CD14-positive monocyte (primary cell): ENCODE results near the gene AK1. TPM values are rescaled to one million over a fixed set of nuclear protein-coding genes. Genes with fewer than 3 reads are reported as not detected.
A peak's percentile ranks its signal among the peaks of the same experiment; 100 is the strongest.

Experiments used
- DNase-seq, 3 donors: peaks; one replicate each; pipeline ENCODE4 v3.0.0-alpha.2; 2011 to 2022
- H2AFZ ChIP-seq: 2 replicates; pipeline ENCODE4 v1.6.0; 2012; ENCODE audit warnings: mild to moderate bottlenecking, low read depth, low read length, inconsistent platforms; ENCODE audit not compliant: insufficient read depth, poor library complexity, severe bottlenecking
- H3K27ac ChIP-seq, 2 donors: 1 replicate in 1 of 2; 2 replicates in 1 of 2; pipeline ENCODE4 v1.5.1; 2012 to 2013; ENCODE audit warnings: low read length in 2 of 2, control low read depth in 1 of 2, inconsistent platforms in 1 of 2, low read depth in 1 of 2, mild to moderate bottlenecking in 1 of 2
- H3K27me3 ChIP-seq, 2 donors: one replicate each; pipeline versions ENCODE4 v1.6.0 to v1.6.1; 2011 to 2013; ENCODE audit warnings: low read length in 2 of 2; ENCODE audit not compliant: control insufficient read depth in 2 of 2, insufficient read depth in 2 of 2
- H3K36me3 ChIP-seq, 2 donors: replicated peaks in 1 of 2; 1 replicate in 1 of 2; 2 replicates in 1 of 2; pipeline versions ENCODE4 v1.5.1 to v1.6.1; 2012 to 2013; ENCODE audit warnings: low read length in 2 of 2, control low read depth in 1 of 2, inconsistent platforms in 1 of 2, mild to moderate bottlenecking in 1 of 2; ENCODE audit not compliant: insufficient read depth in 2 of 2, control insufficient read depth in 1 of 2
- H3K4me1 ChIP-seq, 2 donors: 1 replicate in 1 of 2; 2 replicates in 1 of 2; pipeline versions ENCODE4 v1.5.1 to v1.6.1; 2012 to 2013; ENCODE audit warnings: low read length in 2 of 2, control low read depth in 1 of 2, inconsistent platforms in 1 of 2, mild to moderate bottlenecking in 1 of 2, moderate library complexity in 1 of 2; ENCODE audit not compliant: insufficient read depth in 2 of 2, control insufficient read depth in 1 of 2
- H3K4me2 ChIP-seq: replicated peaks from 2 replicates; pipeline ENCODE3; 2012; ENCODE audit warnings: low read length, moderate library complexity, mild to moderate bottlenecking; ENCODE audit not compliant: poor library complexity, severe bottlenecking; ENCODE audit errors: extremely low read depth
- H3K4me3 ChIP-seq, 3 experiments: fragments of 200-600 bp in 1 of 3; sonication (generic) in 1 of 3; replicated peaks in 1 of 3; 1 replicate in 2 of 3; 2 replicates in 1 of 3; pipeline ENCODE4 v1.5.1; 2011 to 2013; ENCODE audit warnings: low read length in 3 of 3, mild to moderate bottlenecking in 3 of 3, control low read depth in 2 of 3, low read depth in 2 of 3, inconsistent platforms in 1 of 3, moderate library complexity in 1 of 3
- H3K79me2 ChIP-seq: 2 replicates; pipeline ENCODE4 v1.6.0; 2012; ENCODE audit warnings: mild to moderate bottlenecking, control low read depth, inconsistent platforms, low read length, moderate library complexity; ENCODE audit not compliant: insufficient read depth
- H3K9ac ChIP-seq: 2 replicates; pipeline ENCODE4 v1.6.0; 2017; ENCODE audit warnings: low read length, mild to moderate bottlenecking; ENCODE audit not compliant: insufficient read depth, poor library complexity, severe bottlenecking
- H3K9me3 ChIP-seq, 2 donors: replicated peaks in 1 of 2; 1 replicate in 1 of 2; 2 replicates in 1 of 2; pipeline versions ENCODE4 v1.5.1 to v1.6.1; 2012 to 2013; ENCODE audit warnings: low read length in 2 of 2, control low read depth in 1 of 2; ENCODE audit not compliant: control insufficient read depth in 1 of 2, insufficient read depth in 1 of 2
- H4K20me1 ChIP-seq: 2 replicates; pipeline ENCODE4 v1.6.0; 2012; ENCODE audit warnings: mild to moderate bottlenecking, low read length, control low read depth, moderate library complexity; ENCODE audit not compliant: insufficient read depth
- H3K27ac Mint-ChIP-seq, 7 donors: one replicate each; pipeline ENCODE4 v1.8.0; 2020; ENCODE audit warnings: mild to moderate bottlenecking in 7 of 7, mixed read lengths in 7 of 7, moderate library complexity in 6 of 7, inconsistent platforms in 2 of 7
- H3K27me3 Mint-ChIP-seq, 3 donors: one replicate each; pipeline ENCODE4 v1.8.0; 2021 to 2022; ENCODE audit warnings: low read depth in 3 of 3, mild to moderate bottlenecking in 3 of 3, mixed read lengths in 3 of 3, moderate library complexity in 3 of 3, inconsistent platforms in 1 of 3
- H3K36me3 Mint-ChIP-seq, 2 donors: one replicate each; pipeline ENCODE4 v1.8.0; 2020; ENCODE audit warnings: mixed read lengths in 2 of 2, inconsistent platforms in 1 of 2, mild to moderate bottlenecking in 1 of 2
- H3K4me1 Mint-ChIP-seq: one replicate; pipeline ENCODE4 v1.8.0; 2020; ENCODE audit warnings: mild to moderate bottlenecking, mixed read lengths
- H3K4me3 Mint-ChIP-seq, 2 donors: one replicate each; pipeline ENCODE4 v1.8.0; 2020; ENCODE audit warnings: mild to moderate bottlenecking in 2 of 2, mixed read lengths in 2 of 2, moderate library complexity in 1 of 2
- H3K9me3 Mint-ChIP-seq, 7 donors: one replicate each; pipeline ENCODE4 v1.8.0; 2020 to 2022; ENCODE audit warnings: mixed read lengths in 7 of 7, mild to moderate bottlenecking in 6 of 7, moderate library complexity in 6 of 7, inconsistent platforms in 2 of 7
- CTCF ChIP-seq: fragments of 200-600 bp; IDR thresholded peaks from one replicate; pipeline ENCODE4 v1.8.0; 2022; ENCODE audit warnings: antibody characterized with exemption, mild to moderate bottlenecking
- WGBS: methylation state at CpG from one replicate; pipeline ENCODE4 v1.1.5; 2013; ENCODE audit warnings: missing lambda C conversion rate; ENCODE audit not compliant: insufficient coverage; 5-methylcytosine and 5-hydroxymethylcytosine counted together
- intact Hi-C, 2 donors: fragments of 100-400 bp; cut with micrococcal nuclease; formaldehyde crosslinking; loops; one replicate each; pipeline versions ENCODE4 v1.15.0 to v1.15.1; 2023
- polyA plus RNA-seq, 3 donors: library from polyadenylated mRNA; depleted of rRNA in 1 of 3; unstranded in 2 of 3; stranded (reverse) in 1 of 3; fragments of 300-500 nt in 2 of 3; fragments of >200 nt in 1 of 3; fragmentation: Illumina TruSeq in 2 of 3; gene quantifications; 1 replicate in 2 of 3; 2 replicates in 1 of 3; pipeline ENCODE4 v1.2.3, GENCODE V29; 2012 to 2021

The AK1 gene
- polyA plus RNA-seq, 3 donors = 3.5 TPM; not detected in 2

GRCh38 chr9:127828262-127829031 is 49.0 kb downstream of the AK1 start:
- peak overlapping the region in 1 of 3 experiments; percentile 45 for H3K4me3 ChIP-seq
- H3K9me3 ChIP-seq = no peaks in the 10 kb centered on the region
- Mint-ChIP-seq H3K4me3 (peak overlapping the region; percentile 62 to 76), H3K36me3 (peaks cover 46 to 65% of the 10 kb centered on the region in 2 donors), H3K9me3 (no peaks in the 10 kb centered on the region), H3K27me3 (peaks cover 1 to 3% (median 2%) of the 10 kb centered on the region in 3 donors), H3K27ac (peak overlapping the region in 6 of 7 donors; percentile 52 to 88 (median 77)), H3K4me1 (peaks cover 22% of the 10 kb centered on the region)
- WGBS = 78% methylated on average over 34 of the region's 34 CpGs
- peaks cover 15 to 19% of the 10 kb centered on the region in 2 donors for H3K4me1 ChIP-seq
- H3K36me3 ChIP-seq = peaks cover 31 to 39% of the 10 kb centered on the region in 2 donors
- H3K79me2 ChIP-seq = no peaks in the 10 kb centered on the region
- no peak overlapping the region for H3K9ac ChIP-seq
- H4K20me1 ChIP-seq = no peaks in the 10 kb centered on the region
- peak; percentile 66 to 75 (median 69) for DNase-seq
- no peaks in the 10 kb centered on the region for H3K27me3 ChIP-seq
- peak overlapping the region; percentile 56 for H3K4me2 ChIP-seq
- intact Hi-C loops = loop anchor here in 1 of 2 donors (5.0 kb wide), 1 partner anchor 34 kb away; no protein-coding TSS in a partner anchor
- no peak for TF ChIP-seq CTCF
- H3K27ac ChIP-seq = peak overlapping the region in 1 of 2 donors; percentile 4
- peak overlapping the region; percentile 39 for H2AFZ ChIP-seq

DNA sequence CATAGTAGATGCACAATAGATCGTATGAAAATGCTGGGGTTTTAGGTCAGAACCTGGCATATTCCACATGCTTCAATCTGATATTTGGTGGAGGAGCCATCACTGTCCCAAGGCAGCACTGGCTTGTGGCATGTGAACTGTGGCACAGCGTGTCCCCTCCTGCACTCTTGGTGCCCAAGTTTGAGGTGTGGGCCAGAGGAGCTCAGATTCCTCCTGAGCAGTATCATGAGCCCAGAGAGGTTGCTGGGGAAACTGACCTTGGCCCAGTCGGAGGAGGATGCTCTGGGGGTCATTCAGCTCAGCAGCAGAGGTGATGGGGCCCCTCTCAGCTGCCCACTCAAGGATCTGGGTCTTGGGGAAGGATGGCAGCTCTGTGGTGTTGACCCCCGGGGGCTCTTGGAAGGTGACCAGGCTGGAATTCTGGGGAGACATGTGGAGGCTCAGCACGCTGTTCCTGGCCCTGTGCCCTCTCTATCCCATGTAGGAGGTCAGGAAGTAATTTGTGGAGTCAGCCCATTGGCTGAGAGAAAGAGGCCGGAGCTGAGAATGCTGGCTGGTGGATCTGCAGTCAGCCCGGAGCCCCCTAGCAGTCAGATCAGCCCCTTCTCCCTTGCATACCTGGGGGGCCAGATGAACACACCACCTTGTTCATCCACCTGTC is 51.1 kb downstream of the AK1 start:
- 100% methylated on average over 6 of the region's 7 CpGs for WGBS
- Histone ChIP-seq H3K4me3 (no peak overlapping the region), H3K27ac (no peak overlapping the region), H2AFZ (no peak overlapping the region), H3K4me1 (peaks cover 7 to 12% of the 10 kb centered on the region in 2 donors), H4K20me1 (no peaks in the 10 kb centered on the region), H3K79me2 (no peaks in the 10 kb centered on the region), H3K27me3 (no peaks in the 10 kb centered on the region), H3K36me3 (peaks cover 31 to 46% of the 10 kb centered on the region in 2 donors), H3K9ac (no peak overlapping the region), H3K4me2 (no peak overlapping the region), H3K9me3 (no peaks in the 10 kb centered on the region)
- TF ChIP-seq CTCF = no peak
- peaks cover 43 to 61% of the 10 kb centered on the region in 2 donors for H3K36me3 Mint-ChIP-seq
- H3K27ac Mint-ChIP-seq = peak overlapping the region in 3 of 7 donors; percentile 32 to 50 (median 32)
- DNase-seq = no peak
- intact Hi-C loops = loop anchor here in 1 of 2 donors (5.0 kb wide), 1 partner anchor 36 kb away; no protein-coding TSS in a partner anchor
- H3K27me3 Mint-ChIP-seq = peaks cover 1 to 3% (median 2%) of the 10 kb centered on the region in 3 donors
- peaks cover 11% of the 10 kb centered on the region for H3K4me1 Mint-ChIP-seq
- no peaks in the 10 kb centered on the region for H3K9me3 Mint-ChIP-seq
- no peak overlapping the region for H3K4me3 Mint-ChIP-seq
